HEK293T (cell line): ENCODE measurements around the gene TLE2.

Experiments used
- CTCF ChIA-PET: fragments of 350-600 bp; formaldehyde crosslinking; extraction: SDS; loops from one replicate; lab custom pipeline; 2021; ENCODE audit warnings: antibody characterized with exemption, inconsistent platforms; lab: Yijun Ruan, JAX
- POLR2A ChIA-PET: fragments of 350-600 bp; formaldehyde crosslinking; extraction: SDS; loops from one replicate; lab custom pipeline; 2020; ENCODE audit warnings: antibody characterized with exemption, inconsistent platforms; lab: Yijun Ruan, JAX
- DNase-seq: peaks from one replicate; pipeline ENCODE4 v3.0.0; 2012; ENCODE audit warnings: mixed read lengths; ENCODE audit errors: extremely low spot score
- ARNT ChIP-seq: fragments of 450-650 bp; IDR thresholded peaks from 2 replicates; pipeline ENCODE4 v1.6.1; 2017; ENCODE audit warnings: mild to moderate bottlenecking
- BHLHE40 ChIP-seq: fragments of 450-650 bp; IDR thresholded peaks from 2 replicates; pipeline ENCODE4 v1.6.1; 2016; ENCODE audit warnings: mild to moderate bottlenecking, moderate library complexity, borderline replicate concordance
- CTBP1 ChIP-seq: fragments of 450-650 bp; IDR thresholded peaks from 2 replicates; pipeline ENCODE4 v1.6.1; 2016; ENCODE audit warnings: borderline replicate concordance
- ELF4 ChIP-seq: fragments of 450-650 bp; IDR thresholded peaks from 2 replicates; pipeline ENCODE4 v1.6.1; 2017; ENCODE audit warnings: antibody characterized with exemption
- FOXA1 ChIP-seq: fragments of 450-650 bp; IDR thresholded peaks from 2 replicates; pipeline ENCODE4 v1.6.1; 2016; ENCODE audit warnings: mild to moderate bottlenecking
- FOXK2 ChIP-seq: fragments of 450-650 bp; IDR thresholded peaks from 2 replicates; pipeline ENCODE4 v1.6.1; 2016; ENCODE audit warnings: mild to moderate bottlenecking
- FOXM1 ChIP-seq: fragments of 450-650 bp; IDR thresholded peaks from 2 replicates; pipeline ENCODE4 v1.6.1; 2017; ENCODE audit warnings: mild to moderate bottlenecking, borderline replicate concordance
- HDGF ChIP-seq: fragments of 450-650 bp; IDR thresholded peaks from 2 replicates; pipeline ENCODE4 v1.6.1; 2017; ENCODE audit warnings: antibody characterized with exemption, borderline replicate concordance
- L3MBTL2 ChIP-seq: fragments of 450-650 bp; conservative IDR thresholded peaks from 2 replicates; pipeline ENCODE4 v1.6.1; 2016; ENCODE audit warnings: mild to moderate bottlenecking
- LEF1 ChIP-seq: fragments of 450-650 bp; IDR thresholded peaks from 2 replicates; pipeline ENCODE4 v1.6.1; 2017; ENCODE audit warnings: mild to moderate bottlenecking, borderline replicate concordance
- NFRKB ChIP-seq: fragments of 450-650 bp; IDR thresholded peaks from 2 replicates; pipeline ENCODE4 v1.6.1; 2016; ENCODE audit warnings: mild to moderate bottlenecking, moderate library complexity
- SP1 ChIP-seq: fragments of 450-650 bp; IDR thresholded peaks from 2 replicates; pipeline ENCODE4 v1.6.1; 2017
- SUZ12 ChIP-seq: fragments of 450-650 bp; IDR thresholded peaks from 2 replicates; pipeline ENCODE4 v1.6.1; 2016; ENCODE audit warnings: mild to moderate bottlenecking
- TARDBP ChIP-seq: fragments of 450-650 bp; IDR thresholded peaks from 2 replicates; pipeline ENCODE4 v1.6.1; 2016
- ZNF384 ChIP-seq: fragments of 450-650 bp; IDR thresholded peaks from 2 replicates; pipeline ENCODE4 v1.6.1; 2016
- TF ChIP-seq, protein P1 (sequence below): fragments of 450-650 bp; IDR thresholded peaks from 2 replicates; pipeline ENCODE4 v1.6.1; 2016

TLE2 gene

DNA sequence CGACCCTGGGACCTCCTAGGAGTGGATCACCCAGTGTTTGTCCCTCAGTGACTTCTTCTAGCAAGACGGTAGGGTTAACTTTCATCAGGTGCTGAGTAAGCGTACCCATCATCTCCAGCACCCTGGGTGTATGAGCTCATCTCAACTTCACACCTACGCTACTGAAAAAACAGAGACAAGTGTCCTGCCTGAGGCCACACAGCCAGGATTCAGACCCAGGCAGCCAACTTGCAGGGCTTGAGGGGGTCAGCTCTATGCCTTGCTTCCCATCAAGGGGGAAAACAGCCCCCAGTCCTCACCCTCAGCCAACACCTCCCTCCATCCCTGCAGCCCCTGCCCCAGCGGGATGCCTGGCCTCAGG, 4.6 kb downstream of the TLE2 start:
- CTCF ChIA-PET = no interaction called here
- no peak for TF ChIP-seq NFRKB
- TF ChIP-seq CTBP1 = no peak
- no peak for TF ChIP-seq FOXA1
- no peak for TF ChIP-seq SUZ12
- no peak for TF ChIP-seq LEF1
- POLR2A ChIA-PET = interaction anchor here (1.7 kb wide), 1 partner anchor 11 kb away, joined by 7 read pairs; no protein-coding TSS in a partner anchor

DNA sequence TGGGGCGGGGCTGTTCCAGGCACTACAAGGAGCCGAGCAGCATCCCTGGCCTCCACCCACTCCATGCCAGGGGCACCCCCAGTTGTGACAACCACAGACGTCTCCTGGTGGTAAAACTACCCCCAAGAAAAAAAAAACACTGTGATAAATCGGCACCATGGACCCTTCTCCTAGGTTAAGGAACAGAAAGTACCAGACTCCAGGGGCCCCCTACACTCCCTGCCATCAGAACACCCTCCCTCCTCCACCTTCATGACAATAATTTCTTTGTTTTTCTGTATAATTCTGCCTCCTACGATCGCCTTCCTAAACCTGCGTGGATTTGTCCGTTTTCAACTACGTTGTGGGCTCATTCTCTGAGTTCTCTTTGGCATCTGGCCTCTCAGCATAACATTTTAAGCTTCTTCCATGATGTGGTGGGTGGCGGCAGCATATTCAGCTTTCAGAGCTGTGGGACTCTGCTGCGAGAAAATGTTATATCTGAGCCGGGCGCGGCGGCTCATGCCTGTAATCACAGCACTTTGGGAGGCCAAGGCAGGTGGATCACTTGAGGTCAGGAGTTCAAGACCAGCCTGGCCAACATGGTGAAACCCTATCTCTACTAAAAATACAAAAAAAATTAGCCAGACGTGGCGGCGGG, 8.6 kb downstream of the TLE2 start:
- ChIA-PET POLR2A (interaction anchor here (0.5 kb wide), 1 partner anchor 70 kb away, joined by 3 read pairs; no protein-coding TSS in a partner anchor), CTCF (no interaction called here)
- no peak for DNase-seq
- TF ChIP-seq ARNT (no peak), SUZ12 (no peak), FOXA1 (no peak), FOXM1 (no peak), CTBP1 (no peak), HDGF (no peak), TARDBP (no peak), BHLHE40 (no peak), NFRKB (no peak), L3MBTL2 (no peak), FOXK2 (no peak), ELF4 (no peak), ZNF384 (no peak), LEF1 (no peak), SP1 (no peak)
- TF ChIP-seq, protein P1, sequence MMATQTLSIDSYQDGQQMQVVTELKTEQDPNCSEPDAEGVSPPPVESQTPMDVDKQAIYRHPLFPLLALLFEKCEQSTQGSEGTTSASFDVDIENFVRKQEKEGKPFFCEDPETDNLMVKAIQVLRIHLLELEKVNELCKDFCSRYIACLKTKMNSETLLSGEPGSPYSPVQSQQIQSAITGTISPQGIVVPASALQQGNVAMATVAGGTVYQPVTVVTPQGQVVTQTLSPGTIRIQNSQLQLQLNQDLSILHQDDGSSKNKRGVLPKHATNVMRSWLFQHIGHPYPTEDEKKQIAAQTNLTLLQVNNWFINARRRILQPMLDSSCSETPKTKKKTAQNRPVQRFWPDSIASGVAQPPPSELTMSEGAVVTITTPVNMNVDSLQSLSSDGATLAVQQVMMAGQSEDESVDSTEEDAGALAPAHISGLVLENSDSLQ = no peak

More for the DNA sequence above, 4.6 kb downstream of the TLE2 start:
- no peak for DNase-seq

DNA sequence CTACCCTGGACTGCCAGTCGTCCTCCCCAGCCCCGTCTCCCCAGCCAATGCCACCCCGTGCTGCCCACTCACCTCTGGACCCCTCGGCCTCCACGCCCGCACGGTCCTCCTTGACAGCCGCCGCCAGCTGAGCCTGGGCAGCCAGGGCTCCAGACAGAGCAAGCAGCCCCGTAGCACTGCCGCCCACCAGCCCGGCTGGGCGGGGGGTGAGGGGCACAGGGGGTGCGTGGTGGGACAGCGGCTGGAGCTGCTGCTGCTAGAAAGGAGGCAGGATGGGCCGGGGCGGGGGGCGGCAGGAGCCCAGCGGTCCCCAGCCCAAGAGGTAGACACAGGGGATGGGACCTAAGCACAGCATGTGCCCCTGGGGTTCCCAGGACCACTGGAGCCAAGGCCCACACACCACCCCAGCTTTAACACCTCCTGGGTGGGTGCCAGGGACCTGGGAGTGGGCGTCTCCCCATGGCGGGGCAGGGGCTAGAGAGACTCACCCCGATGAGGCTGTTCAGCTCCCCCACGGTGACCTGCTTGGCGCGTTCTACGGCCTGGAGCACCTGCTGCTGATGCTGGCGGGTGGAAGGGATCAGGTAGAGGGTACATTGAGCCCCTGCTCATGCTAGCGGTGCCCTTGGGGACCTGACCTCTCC, 9.7 kb downstream of the TLE2 start:
- no peak for DNase-seq
- TF ChIP-seq SUZ12 (no peak), CTBP1 (no peak), BHLHE40 (no peak), TARDBP (no peak)
- CTCF ChIA-PET = no interaction called here
- POLR2A ChIA-PET = no interaction called here

DNA sequence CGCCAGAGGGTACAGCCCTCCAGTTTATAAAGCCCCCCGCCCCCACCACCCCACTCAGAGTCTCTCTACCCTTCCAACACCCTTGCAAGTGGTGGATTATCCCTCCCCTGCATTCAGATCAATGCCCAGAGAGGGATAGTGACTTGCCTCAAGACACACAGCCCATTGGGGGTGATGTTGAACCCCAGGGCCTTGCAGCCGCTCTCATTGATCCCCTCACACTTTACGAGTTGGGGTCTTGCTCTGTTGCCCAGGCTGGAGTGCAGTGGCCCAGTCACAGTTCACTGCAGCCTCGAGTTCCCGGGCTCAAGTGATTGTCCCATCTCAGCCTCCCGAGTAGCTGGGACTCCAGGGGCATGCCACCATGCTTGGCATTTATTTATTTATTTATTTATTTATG, 11.2 kb downstream of the TLE2 start:
- ChIA-PET CTCF (no interaction called here), POLR2A (no interaction called here)
- DNase-seq = no peak
- TF ChIP-seq FOXM1 = no peak
- TF ChIP-seq HDGF = no peak
- TF ChIP-seq LEF1 = no peak
- TF ChIP-seq FOXA1 = no peak
- no peak for TF ChIP-seq SP1
- TF ChIP-seq TARDBP = no peak
- no peak for TF ChIP-seq NFRKB
- TF ChIP-seq SUZ12 = no peak
- no peak for TF ChIP-seq ELF4
- no peak for TF ChIP-seq CTBP1
- no peak for TF ChIP-seq FOXK2
- no peak for TF ChIP-seq BHLHE40
- no peak for TF ChIP-seq ARNT
- no peak for TF ChIP-seq ZNF384
- no peak for TF ChIP-seq L3MBTL2
- TF ChIP-seq, protein P1 = no peak

DNA sequence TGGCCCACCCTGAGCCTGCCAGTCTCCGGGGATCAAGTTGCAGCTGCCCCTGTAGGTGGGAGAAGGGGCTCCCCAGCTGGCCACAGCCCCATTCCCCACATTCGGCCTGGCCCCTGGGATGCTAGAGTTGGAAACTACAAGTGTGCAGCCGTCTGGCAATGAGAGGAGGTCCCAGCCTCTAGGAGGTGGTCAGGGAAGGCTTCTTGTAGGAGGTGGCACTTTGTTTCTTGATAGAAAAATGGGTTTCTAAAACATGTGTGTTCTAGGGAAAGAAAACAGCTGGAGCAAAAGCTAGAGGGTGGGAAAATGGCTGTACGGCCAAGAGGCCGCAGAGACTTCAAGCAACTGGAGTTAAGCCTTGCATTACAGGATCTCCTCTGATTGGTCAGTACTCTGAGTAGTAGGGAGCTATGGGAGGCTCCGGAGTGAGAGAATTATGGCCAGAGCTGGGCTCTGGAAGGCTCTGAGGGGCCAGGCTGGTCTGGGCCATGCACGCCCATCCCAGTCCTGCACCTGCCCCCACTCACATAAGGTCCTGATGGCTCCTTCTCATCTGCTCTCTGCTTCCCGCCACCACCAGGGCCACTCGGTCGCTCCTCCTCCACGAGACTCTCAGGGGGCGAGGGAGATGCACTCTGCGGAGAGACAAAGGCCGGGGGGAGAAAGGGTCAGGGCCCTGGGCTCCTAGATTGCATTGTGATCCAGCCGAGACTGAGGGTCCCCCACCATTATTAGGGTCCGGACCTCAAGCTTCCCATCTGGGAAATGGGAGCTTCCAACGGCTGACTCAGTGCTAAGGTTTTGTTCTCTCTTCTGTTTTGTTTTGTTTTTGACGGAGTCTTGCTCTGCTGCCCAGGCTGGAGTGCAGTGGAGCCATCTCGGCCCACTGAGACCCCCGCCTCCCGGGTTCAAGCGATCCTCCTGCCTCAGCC, 13.7 kb downstream of the TLE2 start:
- TF ChIP-seq SP1 (no peak), HDGF (no peak), FOXA1 (no peak), ARNT (no peak), ZNF384 (no peak), ELF4 (no peak), BHLHE40 (no peak)
- DNase-seq = no peak
- POLR2A ChIA-PET = no interaction called here
- CTCF ChIA-PET = no interaction called here

DNA sequence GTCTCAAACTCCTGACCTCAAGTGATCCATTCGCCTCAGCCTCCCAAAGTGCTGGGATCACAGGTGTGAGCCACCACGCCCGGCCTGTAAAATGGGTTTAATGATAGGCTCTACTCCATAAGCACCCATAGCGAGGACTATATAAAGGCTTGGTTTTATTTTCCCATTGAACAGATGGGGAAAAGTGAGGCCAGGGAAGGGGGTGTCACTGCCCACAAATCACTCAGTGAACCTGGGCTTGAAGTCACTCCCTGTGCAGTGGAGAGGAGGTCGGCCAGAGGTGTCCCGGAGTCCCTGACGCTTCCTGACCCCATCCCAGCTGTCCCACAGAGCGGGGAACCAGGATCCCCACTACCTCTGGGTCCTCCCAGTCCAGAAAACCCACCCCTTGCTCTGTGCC, 14.9 kb downstream of the TLE2 start:
- TF ChIP-seq, protein P1 = no peak
- TF ChIP-seq FOXA1 (no peak), L3MBTL2 (no peak), ELF4 (no peak), SP1 (no peak), LEF1 (no peak), HDGF (no peak), SUZ12 (no peak), FOXK2 (no peak), CTBP1 (no peak), NFRKB (no peak), ARNT (no peak), BHLHE40 (no peak), TARDBP (no peak), FOXM1 (no peak), ZNF384 (no peak)
- CTCF ChIA-PET = interaction anchor here (0.7 kb wide), 1 partner anchor 17 kb away, joined by 3 read pairs; no protein-coding TSS in a partner anchor
- DNase-seq = no peak
- POLR2A ChIA-PET = interaction anchor here (1.9 kb wide), 1 partner anchor 22 kb away, joined by 4 read pairs; no protein-coding TSS in a partner anchor
